HepG2 (cell line): Measurements from ENCODE around the gene NCR3LG1. TPM values are rescaled to one million over a fixed set of nuclear protein-coding genes. Genes with fewer than 3 reads are reported as not detected.

ENCODE experiments used
- ATAC-seq: fragments of 200-7000 bp; cut with Tn5 transposase; 3 replicates; pipeline ENCODE4 v1.9.1; 2020; ENCODE audit warnings: mild to moderate bottlenecking, moderate library complexity
- BruUV-seq: library from RNA; stranded (reverse); fragments of 400-500 nt; replicated peaks from 2 replicates; lab custom pipeline; 2021; lab: Mats Ljungman, UMichigan
- CTCF ChIA-PET: fragments of 300-600 bp; formaldehyde crosslinking; extraction: SDS; loops from one replicate; lab custom pipeline; 2021; ENCODE audit warnings: low total read pairs, inconsistent platforms, low intra/inter-chr PET ratio; lab: Yijun Ruan, JAX
- POLR2A ChIA-PET: fragments of 350-600 bp; sonication (Branson Sonifier 250); formaldehyde crosslinking; loops from one replicate; lab custom pipeline; 2020; ENCODE audit warnings: antibody characterized with exemption, inconsistent platforms; lab: Yijun Ruan, JAX
- DNase-seq: peaks from one replicate; pipeline ENCODE4 v3.0.0-alpha.2; 2015; ENCODE audit warnings: low spot score
- FAIRE-seq: peaks from 3 replicates; lab custom pipeline; 2011; peaks lifted over from hg19 to GRCh38; lab: Jason Lieb, UNC
- H2AFZ ChIP-seq: one replicate; pipeline ENCODE4 v1.6.1; 2011; ENCODE audit warnings: low read length, inconsistent platforms
- H3K27ac ChIP-seq: fragments of 300-600 bp; 3 replicates; pipeline ENCODE4 v1.8.0; 2011; ENCODE audit warnings: mixed run types, mild to moderate bottlenecking, mixed read lengths, low read length, inconsistent platforms; ENCODE audit not compliant: insufficient read depth; ENCODE audit errors: extremely low read length
- H3K27me3 ChIP-seq, 2 experiments: fragments of 200-600 bp in 1 of 2; 2 replicates in 1 of 2; 3 replicates in 1 of 2; pipeline versions ENCODE4 v1.6.0 to v1.8.0; 2011; ENCODE audit warnings: low read length in 2 of 2, mild to moderate bottlenecking in 2 of 2, moderate library complexity in 2 of 2, inconsistent platforms in 1 of 2; ENCODE audit not compliant: insufficient read depth in 2 of 2, control insufficient read depth in 1 of 2
- H3K36me3 ChIP-seq, 2 experiments: fragments of 200-600 bp in 1 of 2; replicated peaks in 1 of 2; 2 replicates in 1 of 2; 3 replicates in 1 of 2; pipeline versions ENCODE4 v1.5.1 to v1.8.0; 2011; ENCODE audit warnings: low read length in 2 of 2, inconsistent platforms in 1 of 2; ENCODE audit not compliant: insufficient read depth in 2 of 2, control insufficient read depth in 1 of 2
- H3K4me1 ChIP-seq: 2 replicates; pipeline ENCODE4 v1.5.1; 2012; ENCODE audit warnings: low read length, inconsistent platforms; ENCODE audit not compliant: insufficient read depth
- H3K4me2 ChIP-seq: 2 replicates; pipeline ENCODE4 v1.6.0; 2011; ENCODE audit warnings: low read depth, low read length, inconsistent platforms
- H3K4me3 ChIP-seq, 3 experiments: fragments of 200-600 bp in 1 of 3; sonication (generic), shearing (Covaris generic) in 1 of 3; replicated peaks in 1 of 3; 2 replicates each; pipeline ENCODE4 v1.5.1; 2011 to 2016; ENCODE audit warnings: low read length in 3 of 3, inconsistent platforms in 2 of 3, low read depth in 2 of 3, mild to moderate bottlenecking in 2 of 3, control low read depth in 1 of 3, mixed read lengths in 1 of 3; ENCODE audit not compliant: insufficient read depth in 1 of 3
- H3K79me2 ChIP-seq: one replicate; pipeline ENCODE4 v1.6.1; 2011; ENCODE audit warnings: low read length, inconsistent platforms; ENCODE audit not compliant: insufficient read depth
- H3K9ac ChIP-seq: 2 replicates; pipeline ENCODE4 v1.6.0; 2011; ENCODE audit warnings: mild to moderate bottlenecking, low read depth, low read length, inconsistent platforms; ENCODE audit not compliant: insufficient read depth
- H3K9me3 ChIP-seq: 2 replicates; pipeline ENCODE4 v1.5.1; 2012; ENCODE audit warnings: mild to moderate bottlenecking, low read length
- H4K20me1 ChIP-seq: 2 replicates; pipeline ENCODE4 v1.6.0; 2011; ENCODE audit warnings: inconsistent platforms, mild to moderate bottlenecking, low read length, moderate library complexity; ENCODE audit not compliant: insufficient read depth
- HOXA3 ChIP-seq: sonication (generic); formaldehyde crosslinking; IDR thresholded peaks from 2 replicates; pipeline ENCODE4 v1.5.0; 2020; ENCODE audit warnings: missing genetic modification reagents
- IRX3 ChIP-seq: sonication (generic); formaldehyde crosslinking; IDR thresholded peaks from 2 replicates; pipeline ENCODE4 v1.8.1; 2023; ENCODE audit warnings: mild to moderate bottlenecking, low read depth, missing genetic modification reagents, borderline replicate concordance
- TAF1 ChIP-seq: sonication (generic); formaldehyde crosslinking; IDR thresholded peaks from 2 replicates; pipeline ENCODE4 v1.4.0; 2020; ENCODE audit warnings: missing genetic modification reagents
- ZNF296 ChIP-seq: sonication (generic); formaldehyde crosslinking; conservative IDR thresholded peaks from 2 replicates; pipeline ENCODE4 v1.5.0; 2020; ENCODE audit warnings: mild to moderate bottlenecking, missing genetic modification reagents
- ZNF570 ChIP-seq: sonication (generic); formaldehyde crosslinking; IDR thresholded peaks from 2 replicates; pipeline ENCODE4 v1.4.0; 2020; ENCODE audit warnings: mild to moderate bottlenecking, missing genetic modification reagents, borderline replicate concordance
- ZNF713 ChIP-seq: sonication (generic); formaldehyde crosslinking; IDR thresholded peaks from 2 replicates; pipeline ENCODE4 v1.4.0; 2020; ENCODE audit warnings: mild to moderate bottlenecking, missing genetic modification reagents
- ZNF788 ChIP-seq: sonication (generic); formaldehyde crosslinking; IDR thresholded peaks from 2 replicates; pipeline ENCODE4 v1.5.0; 2020; ENCODE audit warnings: mild to moderate bottlenecking, missing genetic modification reagents, borderline replicate concordance
- ZSCAN29 ChIP-seq: sonication (generic); formaldehyde crosslinking; conservative IDR thresholded peaks from 2 replicates; pipeline ENCODE4 v1.4.0; 2020; ENCODE audit warnings: mild to moderate bottlenecking, missing genetic modification reagents
- WGBS: methylation state at CpG from one replicate; pipeline ENCODE4 v1.1.6; 2017; ENCODE audit warnings: low lambda C conversion rate; 5-methylcytosine and 5-hydroxymethylcytosine counted together
- in situ Hi-C: cut with HindIII; loops from 2 replicates; pipeline ENCODE4 v1.10.0; 2017; ENCODE audit warnings: low pct_unique_long_range_greater_than_20kb; ENCODE audit not compliant: extremely low pct_ligation_motif_present
- intact Hi-C: fragments of 100-400 bp; cut with micrococcal nuclease; formaldehyde crosslinking; loops from one replicate; pipeline ENCODE4 v1.10.0; 2022; ENCODE audit not compliant: unreplicated experiment
- polyA plus RNA-seq, 8 experiments: library from polyadenylated mRNA; depleted of rRNA in 3 of 8; stranded (reverse) in 7 of 8; unstranded in 1 of 8; fragments of >200 nt; fragmentation: Illumina TruSeq in 4 of 8; extraction: Trizol in 4 of 8; gene quantifications; 2 replicates each; pipeline versions ENCODE4 v1.2.1 to v1.2.3, GENCODE V29; 2011 to 2016; ENCODE audit warnings: low read depth in 4 of 8, missing spikeins in 1 of 8, mixed read lengths in 1 of 8; ENCODE audit not compliant: insufficient read depth in 1 of 8
- total RNA-seq, 5 experiments: library from RNA; depleted of rRNA; stranded (reverse); fragments of >200 nt; fragmentation: Illumina TruSeq; extraction: Trizol; gene quantifications; 2 replicates each; pipeline ENCODE4 v1.2.3, GENCODE V29; 2016; ENCODE audit warnings: low read depth in 1 of 5
- TF ChIP-seq, protein P1 (sequence below): sonication (generic); formaldehyde crosslinking; IDR thresholded peaks from 2 replicates; pipeline ENCODE4 v1.8.0; 2022; ENCODE audit warnings: mild to moderate bottlenecking, missing genetic modification reagents, moderate library complexity

NCR3LG1 gene
- total and polyA plus RNA-seq, 2 of the 13 experiments (the other 11 are each of a cell fraction or from before 2014, with no cell fraction given) = 16.1 to 25.1 TPM

DNA sequence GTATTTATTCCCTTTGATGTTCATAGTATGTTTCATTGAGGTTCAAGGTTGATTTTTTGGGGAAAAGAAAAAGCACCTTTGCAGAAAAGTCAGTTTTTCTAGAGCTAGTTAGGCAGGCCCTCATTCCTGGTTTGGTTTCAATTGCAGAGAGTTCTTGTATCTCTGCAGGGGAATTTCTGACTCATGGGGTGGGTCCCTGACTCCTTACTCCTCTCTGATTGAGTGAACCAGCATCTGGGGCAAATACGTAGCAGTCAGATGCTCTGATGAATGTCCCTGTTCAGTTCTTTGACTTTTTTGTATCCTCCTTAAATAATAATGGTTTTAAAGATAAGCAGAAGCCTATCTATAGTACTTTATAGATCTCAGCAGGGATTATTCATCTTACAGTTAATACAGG, 7.7 kb upstream of the NCR3LG1 start:
- Histone ChIP-seq H3K9me3 (no peaks in the 10 kb centered on the region), H3K4me1 (no peaks in the 10 kb centered on the region), H2AFZ (no peak overlapping the region), H3K9ac (no peak overlapping the region), H3K4me3 (no peak overlapping the region), H3K4me2 (no peak overlapping the region), H3K36me3 (no peaks in the 10 kb centered on the region), H3K27ac (no peak overlapping the region), H3K79me2 (no peaks in the 10 kb centered on the region), H4K20me1 (no peaks in the 10 kb centered on the region), H3K27me3 (no peaks in the 10 kb centered on the region; a peak in 1 of 5 replicates)
- ChIA-PET CTCF (no interaction called here), POLR2A (no interaction called here)
- DNase-seq (no peak), FAIRE-seq (no peak), ATAC-seq (no peak)
- in situ Hi-C loops = no loop called here
- intact Hi-C loops = no loop called here
- no peak for TF ChIP-seq ZNF296 (CRISPR knock-in tag)
- no peak for TF ChIP-seq ZNF570
- TF ChIP-seq ZNF788 (CRISPR knock-in tag) = no peak
- BruUV-seq = no TSS peak
- WGBS = 100% methylated on average over 1 of the region's 1 CpG

DNA sequence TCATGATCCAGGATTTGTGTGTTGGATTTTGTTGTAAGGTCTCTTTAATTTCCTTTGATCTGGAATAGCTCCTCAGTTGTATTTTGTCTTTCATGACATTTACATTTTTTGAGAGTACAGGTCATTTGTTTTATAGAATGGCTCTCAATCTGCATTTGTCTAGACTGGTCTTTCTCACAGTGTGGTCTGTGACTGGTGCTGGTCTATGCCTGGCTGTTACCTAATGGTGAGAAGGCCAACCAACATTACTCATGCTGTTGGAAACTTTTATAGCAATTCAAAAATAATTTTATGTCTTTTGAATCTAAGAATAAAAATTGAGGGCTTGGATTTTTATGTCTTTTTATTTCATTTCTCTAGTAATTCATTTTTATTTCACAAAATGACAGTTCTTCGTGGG, 3.9 kb upstream of the NCR3LG1 start:
- POLR2A ChIA-PET = no interaction called here
- H3K27me3 ChIP-seq = peaks cover 0 to 3% of the 10 kb centered on the region in 2 experiments; a peak in 3 of 5 replicates
- no peak overlapping the region for H3K4me3 ChIP-seq
- no peaks in the 10 kb centered on the region for H3K9me3 ChIP-seq
- no peak for FAIRE-seq
- no peak overlapping the region for H3K4me2 ChIP-seq
- intact Hi-C loops (no loop called here), in situ Hi-C loops (no loop called here)
- H3K36me3 ChIP-seq = no peaks in the 10 kb centered on the region
- peaks cover 4% of the 10 kb centered on the region for H3K79me2 ChIP-seq
- no peak overlapping the region for H2AFZ ChIP-seq
- CTCF ChIA-PET = no interaction called here
- H3K27ac ChIP-seq = no peak overlapping the region
- no peaks in the 10 kb centered on the region for H4K20me1 ChIP-seq
- TF ChIP-seq IRX3 (CRISPR knock-in tag) (no peak), HOXA3 (CRISPR knock-in tag) (no peak), TAF1 (no peak), ZSCAN29 (CRISPR knock-in tag) (no peak), ZNF713 (CRISPR knock-in tag) (no peak)
- TF ChIP-seq, protein P1, sequence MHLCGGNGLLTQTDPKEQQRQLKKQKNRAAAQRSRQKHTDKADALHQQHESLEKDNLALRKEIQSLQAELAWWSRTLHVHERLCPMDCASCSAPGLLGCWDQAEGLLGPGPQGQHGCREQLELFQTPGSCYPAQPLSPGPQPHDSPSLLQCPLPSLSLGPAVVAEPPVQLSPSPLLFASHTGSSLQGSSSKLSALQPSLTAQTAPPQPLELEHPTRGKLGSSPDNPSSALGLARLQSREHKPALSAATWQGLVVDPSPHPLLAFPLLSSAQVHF (CRISPR knock-in tag) = no peak
- TF ChIP-seq, all 625 proteins: peak for 0
- WGBS = 20% methylated on average over 1 of the region's 1 CpG
- peaks cover 9% of the 10 kb centered on the region for H3K4me1 ChIP-seq
- ATAC-seq (no peak), DNase-seq (no peak)
- BruUV-seq = no TSS peak
- no peak overlapping the region for H3K9ac ChIP-seq
